GM23338 (cell line): ENCODE measurements around the gene FGF19. TPM values are rescaled to one million over a fixed set of nuclear protein-coding genes. Genes with fewer than 3 reads are reported as not detected.

Source experiments
- ATAC-seq: fragments of 200-7000 bp; cut with Tn5 transposase; 3 replicates; pipeline ENCODE4 v1.9.1; 2020
- DNase-seq: peaks from one replicate; pipeline ENCODE4 v3.0.0-alpha.2; 2015; ENCODE audit warnings: low spot score
- H2AFZ ChIP-seq: fragments of 200-600 bp; sonication (generic); 2 replicates; pipeline ENCODE4 v1.8.0; 2016; ENCODE audit warnings: antibody characterized with exemption, mild to moderate bottlenecking, moderate library complexity
- H3F3A ChIP-seq: fragments of 200-600 bp; sonication (generic); replicated peaks from 2 replicates; pipeline ENCODE4 v1.8.0; 2017; ENCODE audit warnings: antibody characterized with exemption, mixed run types, low read depth
- H3K27ac ChIP-seq: fragments of 200-600 bp; sonication (generic); 2 replicates; pipeline ENCODE4 v1.6.1; 2016; ENCODE audit warnings: low read depth
- H3K27me3 ChIP-seq: fragments of 200-600 bp; sonication (generic); 2 replicates; pipeline ENCODE4 v1.8.0; 2016; ENCODE audit warnings: mild to moderate bottlenecking, mixed run types, moderate library complexity; ENCODE audit not compliant: insufficient read depth
- H3K36me3 ChIP-seq: fragments of 200-600 bp; sonication (generic); 2 replicates; pipeline ENCODE4 v1.8.0; 2016; ENCODE audit warnings: mild to moderate bottlenecking; ENCODE audit not compliant: insufficient read depth
- H3K4me1 ChIP-seq: fragments of 200-600 bp; sonication (generic); 2 replicates; pipeline ENCODE4 v1.8.0; 2016; ENCODE audit warnings: mild to moderate bottlenecking, moderate library complexity; ENCODE audit not compliant: insufficient read depth
- H3K4me2 ChIP-seq: fragments of 200-600 bp; sonication (generic); 2 replicates; pipeline ENCODE4 v1.7.1; 2017; ENCODE audit warnings: mixed run types
- H3K4me3 ChIP-seq: fragments of 200-600 bp; sonication (generic); 2 replicates; pipeline ENCODE4 v1.6.1; 2016; ENCODE audit warnings: mixed run types
- H3K79me2 ChIP-seq: fragments of 200-600 bp; sonication (generic); replicated peaks from 2 replicates; pipeline ENCODE4 v1.8.0; 2017; ENCODE audit warnings: mild to moderate bottlenecking; ENCODE audit not compliant: insufficient read depth
- H3K9me2 ChIP-seq: fragments of 200-600 bp; sonication (generic); 2 replicates; pipeline ENCODE4 v1.8.0; 2017; ENCODE audit not compliant: insufficient read depth
- H4K20me1 ChIP-seq: fragments of 200-600 bp; sonication (generic); replicated peaks from 2 replicates; pipeline ENCODE4 v1.8.0; 2017; ENCODE audit warnings: mild to moderate bottlenecking; ENCODE audit not compliant: insufficient read depth
- H3K27ac Mint-ChIP-seq: 2 replicates; pipeline ENCODE4 v1.8.0; 2020; ENCODE audit warnings: inconsistent platforms, mild to moderate bottlenecking, moderate library complexity, mixed read lengths
- H3K27me3 Mint-ChIP-seq: 3 replicates; pipeline ENCODE4 v1.8.0; 2022; ENCODE audit warnings: low read depth, mild to moderate bottlenecking, moderate library complexity, mixed read lengths, inconsistent platforms; ENCODE audit not compliant: insufficient read depth, poor library complexity
- H3K36me3 Mint-ChIP-seq: 3 replicates; pipeline ENCODE4 v1.8.0; 2021; ENCODE audit warnings: low read depth, mild to moderate bottlenecking, inconsistent platforms, moderate library complexity, mixed read lengths
- H3K4me1 Mint-ChIP-seq: 3 replicates; pipeline ENCODE4 v1.8.0; 2020; ENCODE audit warnings: mild to moderate bottlenecking, inconsistent platforms, mixed read lengths
- H3K4me3 Mint-ChIP-seq: 3 replicates; pipeline ENCODE4 v1.8.0; 2021; ENCODE audit warnings: moderate library complexity, mild to moderate bottlenecking, inconsistent platforms, mixed read lengths
- H3K9me3 Mint-ChIP-seq: 3 replicates; pipeline ENCODE4 v1.8.0; 2020; ENCODE audit warnings: moderate library complexity, mild to moderate bottlenecking, inconsistent platforms, mixed read lengths
- CREB1 ChIP-seq: fragments of 250-450 bp; sonication (Bioruptor Pico); IDR thresholded peaks from 2 replicates; pipeline ENCODE4 v1.5.0; 2020; ENCODE audit warnings: low read depth, mild to moderate bottlenecking, moderate library complexity
- EZH2 ChIP-seq: fragments of 200-600 bp; sonication (generic); IDR thresholded peaks from one replicate; pipeline ENCODE4 v1.8.0; 2017; ENCODE audit warnings: antibody characterized with exemption, mild to moderate bottlenecking, low read depth; ENCODE audit not compliant: unreplicated experiment
- EZH2phosphoT487 ChIP-seq: fragments of 200-600 bp; sonication (generic); IDR thresholded peaks from one replicate; pipeline ENCODE4 v1.8.1; 2018; ENCODE audit warnings: antibody characterized with exemption; ENCODE audit not compliant: unreplicated experiment
- JUNB ChIP-seq: IDR thresholded peaks from one replicate; pipeline ENCODE4 v1.6.1; 2016; ENCODE audit warnings: antibody characterized with exemption; ENCODE audit not compliant: unreplicated experiment
- NANOG ChIP-seq: IDR thresholded peaks from 2 replicates; pipeline ENCODE4 v1.6.1; 2016; ENCODE audit warnings: antibody characterized with exemption, borderline replicate concordance
- POLR2AphosphoS5 ChIP-seq: IDR thresholded peaks from 2 replicates; pipeline ENCODE4 v1.6.1; 2016; ENCODE audit warnings: antibody characterized with exemption, low read depth
- REST ChIP-seq: IDR thresholded peaks from one replicate; pipeline ENCODE4 v1.6.1; 2018; ENCODE audit warnings: antibody characterized with exemption; ENCODE audit not compliant: unreplicated experiment
- STAT1 ChIP-seq: IDR thresholded peaks from one replicate; pipeline ENCODE4 v1.6.1; 2016; ENCODE audit warnings: antibody characterized with exemption; ENCODE audit not compliant: unreplicated experiment
- ZNF114 ChIP-seq: fragments of 250-450 bp; sonication (Bioruptor Pico); IDR thresholded peaks from 2 replicates; pipeline ENCODE4 v1.5.0; 2020; ENCODE audit warnings: mild to moderate bottlenecking, moderate library complexity
- ZNF331 ChIP-seq: fragments of 250-450 bp; sonication (Bioruptor Pico); IDR thresholded peaks from 2 replicates; pipeline ENCODE4 v1.5.0; 2020; ENCODE audit warnings: low read depth, mild to moderate bottlenecking, moderate library complexity
- polyA plus RNA-seq: library from polyadenylated mRNA; unstranded; fragments of >200 nt; fragmentation: Nextera tagmentation; extraction: Ambion mirVana; gene quantifications from 2 replicates; pipeline ENCODE4 v1.2.1, GENCODE V29; 2016
- total RNA-seq: library from RNA; depleted of rRNA; stranded (reverse); fragments of >200 nt; shearing (Covaris generic); gene quantifications from 2 replicates; pipeline ENCODE4 v1.2.3, GENCODE V29; 2014
- TF ChIP-seq, protein P1 (sequence below), 2 experiments: fragments of 200-600 bp in 1 of 2; sonication (generic) in 1 of 2; conservative IDR thresholded peaks; 2 replicates each; pipeline versions ENCODE4 v1.5.1 to v1.6.1; 2016 to 2017; ENCODE audit warnings: antibody characterized with exemption in 2 of 2, low read depth in 2 of 2, mild to moderate bottlenecking in 2 of 2, moderate library complexity in 1 of 2
- TF ChIP-seq, protein P2 (sequence below): IDR thresholded peaks from 2 replicates; pipeline ENCODE4 v1.6.1; 2016; ENCODE audit warnings: antibody characterized with exemption

Gene FGF19
- total and polyA plus RNA-seq, 2 experiments from 2014 or later = 21.7 to 36.1 TPM

DNA sequence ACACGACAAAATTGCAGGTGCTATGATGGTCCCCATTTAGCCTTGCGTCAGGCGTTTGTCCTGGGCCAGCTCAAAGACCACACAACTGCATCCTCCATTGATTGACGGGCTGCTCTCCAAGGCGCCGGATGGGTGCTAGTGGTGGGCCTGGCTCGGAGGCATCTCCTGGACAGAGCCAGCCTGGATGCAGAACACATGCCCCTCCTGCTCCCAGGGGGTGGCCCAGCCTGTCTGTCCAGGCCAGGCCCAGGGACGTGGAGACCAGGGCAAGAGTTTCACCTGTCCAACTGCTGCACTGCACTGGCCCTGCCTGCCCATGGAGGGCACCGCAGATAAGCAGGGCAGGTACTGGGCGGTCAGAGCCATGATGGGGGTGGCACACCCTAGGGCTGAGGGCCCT lies 23.4 kb upstream of the FGF19 start (continued):
- TF ChIP-seq, protein P1, sequence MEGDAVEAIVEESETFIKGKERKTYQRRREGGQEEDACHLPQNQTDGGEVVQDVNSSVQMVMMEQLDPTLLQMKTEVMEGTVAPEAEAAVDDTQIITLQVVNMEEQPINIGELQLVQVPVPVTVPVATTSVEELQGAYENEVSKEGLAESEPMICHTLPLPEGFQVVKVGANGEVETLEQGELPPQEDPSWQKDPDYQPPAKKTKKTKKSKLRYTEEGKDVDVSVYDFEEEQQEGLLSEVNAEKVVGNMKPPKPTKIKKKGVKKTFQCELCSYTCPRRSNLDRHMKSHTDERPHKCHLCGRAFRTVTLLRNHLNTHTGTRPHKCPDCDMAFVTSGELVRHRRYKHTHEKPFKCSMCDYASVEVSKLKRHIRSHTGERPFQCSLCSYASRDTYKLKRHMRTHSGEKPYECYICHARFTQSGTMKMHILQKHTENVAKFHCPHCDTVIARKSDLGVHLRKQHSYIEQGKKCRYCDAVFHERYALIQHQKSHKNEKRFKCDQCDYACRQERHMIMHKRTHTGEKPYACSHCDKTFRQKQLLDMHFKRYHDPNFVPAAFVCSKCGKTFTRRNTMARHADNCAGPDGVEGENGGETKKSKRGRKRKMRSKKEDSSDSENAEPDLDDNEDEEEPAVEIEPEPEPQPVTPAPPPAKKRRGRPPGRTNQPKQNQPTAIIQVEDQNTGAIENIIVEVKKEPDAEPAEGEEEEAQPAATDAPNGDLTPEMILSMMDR (conservative IDR thresholded peaks at IDR 0.05; ENCODE audit: low read depth in 2 of 2) = no peak
- no peak for TF ChIP-seq EZH2
- no peak for TF ChIP-seq ZNF331 (CRISPR knock-in tag)
- TF ChIP-seq REST = no peak
- TF ChIP-seq CREB1 (CRISPR knock-in tag) = no peak
- no peak for TF ChIP-seq POLR2AphosphoS5
- no peak for TF ChIP-seq STAT1
- TF ChIP-seq, protein P2, sequence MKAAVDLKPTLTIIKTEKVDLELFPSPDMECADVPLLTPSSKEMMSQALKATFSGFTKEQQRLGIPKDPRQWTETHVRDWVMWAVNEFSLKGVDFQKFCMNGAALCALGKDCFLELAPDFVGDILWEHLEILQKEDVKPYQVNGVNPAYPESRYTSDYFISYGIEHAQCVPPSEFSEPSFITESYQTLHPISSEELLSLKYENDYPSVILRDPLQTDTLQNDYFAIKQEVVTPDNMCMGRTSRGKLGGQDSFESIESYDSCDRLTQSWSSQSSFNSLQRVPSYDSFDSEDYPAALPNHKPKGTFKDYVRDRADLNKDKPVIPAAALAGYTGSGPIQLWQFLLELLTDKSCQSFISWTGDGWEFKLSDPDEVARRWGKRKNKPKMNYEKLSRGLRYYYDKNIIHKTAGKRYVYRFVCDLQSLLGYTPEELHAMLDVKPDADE = no peak
- TF ChIP-seq ZNF114 (CRISPR knock-in tag) = no peak
- TF ChIP-seq JUNB = no peak
- TF ChIP-seq NANOG = no peak

GRCh38 chr11:69726481-69726880 lies 22.7 kb upstream of the FGF19 start:
- no peak overlapping the region for H3K27ac ChIP-seq
- H3K4me1 ChIP-seq = peaks cover under 1% of the 10 kb centered on the region; the same call in 1 of the 2 replicates
- H3F3A ChIP-seq = no peaks in the 10 kb centered on the region
- H3K27me3 ChIP-seq = no peaks in the 10 kb centered on the region
- Mint-ChIP-seq H3K9me3 (no peaks in the 10 kb centered on the region; the same call in 2 of the 3 replicates), H3K27me3 (peaks cover 7% of the 10 kb centered on the region), H3K36me3 (no peaks in the 10 kb centered on the region), H3K4me1 (no peaks in the 10 kb centered on the region), H3K27ac (no peak overlapping the region), H3K4me3 (no peak overlapping the region)
- H3K4me2 ChIP-seq = no peak overlapping the region
- H2AFZ ChIP-seq = no peak overlapping the region
- no peaks in the 10 kb centered on the region for H3K79me2 ChIP-seq
- no peaks in the 10 kb centered on the region for H4K20me1 ChIP-seq
- no peak for DNase-seq
- H3K4me3 ChIP-seq = no peak overlapping the region
- H3K36me3 ChIP-seq = no peaks in the 10 kb centered on the region
- ATAC-seq = peak; percentile 42
- no peaks in the 10 kb centered on the region for H3K9me2 ChIP-seq
- TF ChIP-seq ZNF114 (CRISPR knock-in tag) (no peak), EZH2phosphoT487 (no peak), EZH2 (no peak), JUNB (no peak), POLR2AphosphoS5 (no peak), CREB1 (CRISPR knock-in tag) (no peak), ZNF331 (CRISPR knock-in tag) (no peak)
- TF ChIP-seq, protein P2 = no peak
- TF ChIP-seq, protein P1 (conservative IDR thresholded peaks at IDR 0.05; ENCODE audit: low read depth in 2 of 2) = no peak
